Effector CD8-positive, alpha-beta T cell (primary cell): ENCODE data around the gene MVK.
A peak's percentile ranks its signal among the peaks of the same experiment; 100 is the strongest.
"Not testable (repeated sequence)": the region's sequence is repeated elsewhere in the genome, so short reads cannot be mapped to it uniquely, and the experiment has no call there.

Source experiments
- DNase-seq: peaks from one replicate; lab custom pipeline; 2025; lab: John Stamatoyannopoulos, UW

MVK gene

DNA sequence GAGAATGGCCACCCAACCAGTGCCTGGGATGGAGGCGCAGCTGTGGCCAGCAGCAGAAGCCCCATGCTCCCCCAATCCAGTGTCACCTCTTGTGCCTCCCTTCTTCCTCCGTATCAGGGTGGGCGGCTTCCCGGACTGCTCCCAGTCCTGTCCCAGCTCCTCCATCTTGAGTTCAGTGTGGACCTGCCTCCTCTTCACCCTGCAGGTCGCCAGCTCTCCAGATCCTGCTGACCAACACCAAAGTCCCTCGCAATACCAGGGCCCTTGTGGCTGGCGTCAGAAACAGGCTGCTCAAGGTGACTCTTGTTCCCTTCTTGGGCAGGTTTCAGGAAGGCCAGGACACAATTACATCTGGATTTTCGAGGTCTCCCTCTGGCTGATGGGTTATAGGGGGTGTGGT, 17.0 kb downstream of the MVK start:
- no peak for DNase-seq

DNA sequence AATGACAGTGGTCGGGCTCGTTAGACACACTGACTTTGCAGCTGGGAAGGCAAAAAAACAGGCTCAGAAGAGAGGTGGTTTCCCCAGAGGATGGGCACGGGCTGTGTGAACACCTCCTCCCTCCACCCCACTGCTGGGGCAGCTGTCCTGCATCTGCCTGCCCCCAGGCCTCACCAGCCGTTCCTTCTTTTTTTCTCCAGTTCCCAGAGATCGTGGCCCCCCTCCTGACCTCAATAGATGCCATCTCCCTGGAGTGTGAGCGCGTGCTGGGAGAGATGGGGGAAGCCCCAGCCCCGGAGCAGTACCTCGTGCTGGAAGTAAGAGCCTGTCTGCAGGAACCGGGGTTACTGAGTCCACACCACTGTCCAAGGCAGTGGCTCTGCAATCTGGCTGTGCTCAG, 17.4 kb downstream of the MVK start:
- no peak for DNase-seq

DNA sequence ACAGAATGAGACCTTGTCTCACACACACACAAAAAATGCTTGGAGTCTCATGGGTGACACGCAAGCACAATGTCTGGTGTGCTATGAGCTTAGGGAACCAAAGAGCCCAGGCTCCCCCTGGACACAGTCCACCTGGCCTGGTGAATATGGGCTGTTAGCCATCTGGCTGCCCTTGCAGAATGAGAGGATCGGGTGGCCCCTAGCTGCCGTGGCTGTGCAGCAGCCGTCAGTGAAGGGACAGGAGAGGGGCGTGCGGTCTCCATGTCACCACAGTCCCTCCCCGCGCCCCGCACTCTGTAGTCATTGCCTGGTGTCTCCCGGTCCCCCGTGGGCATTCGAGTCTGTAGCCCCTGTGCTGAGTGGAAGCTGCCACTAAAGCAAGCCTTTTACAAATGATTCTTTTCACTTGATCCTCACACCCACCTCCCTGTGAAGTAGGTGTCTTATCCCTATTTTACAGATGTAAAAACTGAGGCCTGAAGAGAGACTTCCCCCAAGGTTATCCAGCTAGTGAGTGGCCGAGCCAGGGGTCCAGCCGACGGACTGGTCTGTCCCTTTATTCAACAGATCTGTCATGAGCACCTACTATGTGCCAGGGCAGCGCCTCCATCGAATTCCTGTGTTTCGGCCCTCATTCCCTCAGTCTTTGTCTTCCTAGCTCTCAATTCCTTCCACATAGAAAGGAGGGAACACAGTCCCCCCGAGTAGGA, 18.8 kb downstream of the MVK start:
- DNase-seq = no peak

DNA sequence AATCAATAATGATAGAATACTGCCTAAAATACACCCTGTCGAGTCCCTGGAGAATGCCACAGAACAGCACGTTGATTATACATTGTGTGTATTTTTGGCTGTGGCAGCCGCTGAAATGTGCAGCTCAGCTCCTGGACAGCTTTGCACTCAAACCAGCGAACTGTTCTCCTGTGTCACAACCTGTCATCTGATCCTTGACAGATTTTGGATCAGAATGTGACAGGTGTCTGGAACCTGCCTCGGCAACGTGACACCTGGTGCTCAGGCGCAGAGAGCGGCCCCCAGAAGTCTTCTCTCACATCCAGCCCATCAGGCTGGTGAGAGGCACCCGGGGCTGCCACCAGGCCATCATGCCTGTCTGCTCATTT, 19.3 kb downstream of the MVK start:
- no peak for DNase-seq

DNA sequence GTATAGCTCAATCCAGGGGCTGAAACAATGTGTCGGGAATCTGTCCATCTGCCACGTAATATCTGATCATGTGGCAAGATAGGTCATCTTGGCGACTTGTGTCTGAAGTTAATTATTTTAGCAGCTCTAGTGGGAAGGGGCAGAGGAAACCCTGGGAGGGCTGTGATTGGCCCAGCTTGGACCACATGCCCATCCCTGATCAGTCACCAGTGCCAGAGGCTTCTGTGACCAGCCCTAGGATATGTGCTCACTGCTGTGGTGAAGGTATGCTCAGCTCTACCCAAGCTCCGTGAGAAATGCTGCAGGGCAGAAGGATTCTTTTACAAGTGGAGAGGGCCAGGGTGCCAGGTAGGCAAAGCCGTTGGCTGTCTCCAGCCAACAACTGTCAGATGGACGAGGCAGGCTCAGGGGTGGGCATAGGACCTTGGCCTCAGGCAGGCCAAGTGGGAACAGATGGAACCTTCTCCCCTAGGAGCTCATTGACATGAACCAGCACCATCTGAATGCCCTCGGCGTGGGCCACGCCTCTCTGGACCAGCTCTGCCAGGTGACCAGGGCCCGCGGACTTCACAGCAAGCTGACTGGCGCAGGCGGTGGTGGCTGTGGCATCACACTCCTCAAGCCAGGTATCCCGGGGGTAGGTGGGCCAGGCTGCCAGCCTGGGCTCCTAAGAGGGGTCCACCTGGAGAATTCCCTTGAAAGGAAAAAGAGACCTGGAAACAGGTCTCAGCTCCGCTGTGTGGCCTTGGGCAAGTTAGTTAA, 21.1 kb downstream of the MVK start:
- DNase-seq = no peak

DNA sequence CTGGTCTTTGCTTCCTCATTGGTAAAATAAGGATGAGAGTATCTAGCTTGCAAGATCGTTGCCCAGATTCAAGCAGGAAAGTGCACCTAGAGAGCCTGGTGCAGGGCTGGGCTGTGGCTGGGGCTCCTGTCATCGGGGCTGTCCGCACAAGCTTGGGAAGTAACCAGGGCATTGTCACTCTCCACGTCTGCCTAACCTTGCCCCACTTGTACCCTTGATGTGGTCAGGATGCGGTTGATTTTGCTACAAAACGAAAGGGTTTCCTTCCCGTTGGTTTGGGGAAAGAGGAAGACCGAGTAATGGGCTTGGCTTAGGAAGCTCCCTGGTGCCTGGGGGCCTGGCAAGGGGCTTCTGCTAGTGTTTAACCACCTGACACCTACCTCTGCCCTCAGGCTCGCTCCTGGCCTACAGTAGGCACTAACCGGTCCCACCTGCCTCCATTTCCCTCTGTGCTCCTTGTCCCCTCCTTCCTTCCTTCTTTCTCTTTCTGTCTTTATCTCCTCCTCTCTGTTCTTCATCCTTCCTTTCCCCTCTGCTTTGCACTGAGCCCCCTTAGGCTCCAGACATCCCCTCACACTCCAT, 21.8 kb downstream of the MVK start:
- no peak for DNase-seq

DNA sequence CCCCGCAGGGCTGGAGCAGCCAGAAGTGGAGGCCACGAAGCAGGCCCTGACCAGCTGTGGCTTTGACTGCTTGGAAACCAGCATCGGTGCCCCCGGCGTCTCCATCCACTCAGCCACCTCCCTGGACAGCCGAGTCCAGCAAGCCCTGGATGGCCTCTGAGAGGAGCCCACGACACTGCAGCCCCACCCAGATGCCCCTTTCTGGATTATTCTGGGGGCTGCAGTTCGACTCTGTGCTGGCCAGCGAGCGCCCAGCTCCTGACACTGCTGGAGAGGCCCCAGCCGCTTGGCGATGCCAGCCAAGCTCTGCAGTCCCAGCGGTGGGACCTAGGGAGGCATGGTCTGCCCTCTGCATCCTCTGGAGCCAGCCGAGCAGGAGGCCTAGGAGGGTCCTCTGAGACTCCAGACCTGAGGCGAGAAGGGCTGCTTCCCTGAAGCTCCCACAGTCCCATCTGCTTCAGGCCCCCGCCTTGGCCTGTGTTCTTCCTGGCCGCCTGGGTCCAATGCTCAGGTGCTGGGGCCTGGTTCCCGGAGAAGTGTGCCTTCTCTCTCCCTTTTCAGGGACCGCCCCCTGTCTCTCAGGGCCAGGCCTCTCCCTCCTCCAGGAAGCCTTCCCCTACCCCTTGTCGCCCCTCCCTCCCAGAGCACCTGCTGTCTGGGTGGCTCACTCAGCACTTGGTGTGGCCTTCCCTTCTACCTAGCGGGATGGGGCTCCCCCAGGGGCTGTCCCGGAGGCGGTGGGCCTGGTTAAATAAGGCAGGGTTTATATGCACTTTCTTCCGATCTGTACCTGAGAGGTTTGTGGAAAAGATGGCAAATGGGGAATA, 23.0 kb downstream of the MVK start:
- no peak for DNase-seq

DNA sequence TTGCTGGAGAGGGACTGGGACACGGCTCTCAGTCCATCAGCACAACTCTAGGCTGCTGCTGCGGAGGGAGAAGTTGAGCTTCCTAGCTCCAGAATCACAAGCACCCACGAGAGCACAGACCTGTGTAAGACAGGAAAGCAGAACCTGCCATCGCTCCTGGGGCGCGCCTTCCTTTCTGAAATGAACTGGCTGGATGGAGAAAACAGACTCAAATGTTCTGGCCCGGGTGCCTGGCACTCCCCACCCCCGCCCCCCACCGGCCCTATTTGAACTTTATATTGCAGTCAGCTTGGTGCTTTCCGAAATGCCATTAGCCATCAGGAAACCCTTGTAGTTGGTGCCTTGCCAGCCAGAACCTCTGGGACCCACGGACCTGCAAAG, 23.8 kb downstream of the MVK start:
- no peak for DNase-seq

DNA sequence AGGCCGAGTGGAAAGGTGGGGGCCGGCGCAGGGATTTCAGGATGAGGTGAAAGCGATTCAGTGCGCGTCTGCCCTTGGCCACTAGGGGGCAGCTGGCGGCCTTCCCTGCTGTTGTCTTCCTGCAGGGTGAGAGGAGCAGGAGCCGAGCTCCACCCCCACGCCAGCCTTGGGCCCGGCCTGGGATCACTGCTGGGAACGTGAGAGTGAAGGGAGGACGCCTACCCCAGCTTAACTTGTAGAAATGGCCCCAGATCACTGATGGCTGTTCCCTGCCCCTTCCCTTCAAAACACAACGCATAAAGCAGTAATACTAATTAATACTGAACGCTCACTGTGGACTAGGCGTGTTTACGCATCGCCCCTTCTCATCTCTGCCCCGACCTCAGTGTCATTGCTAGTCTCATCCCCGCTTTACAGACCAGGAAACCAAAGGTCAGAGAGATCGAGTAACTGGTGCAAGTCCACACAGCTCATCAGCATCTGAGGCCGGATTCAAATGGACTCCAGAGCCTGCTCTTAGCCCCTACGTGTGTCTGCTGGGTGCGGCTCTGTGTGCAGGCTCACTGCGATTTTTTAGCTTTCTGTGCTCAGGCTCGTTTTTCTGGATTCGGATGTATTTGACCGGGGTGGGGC, 24.3 kb downstream of the MVK start:
- DNase-seq = peak; percentile 48

DNA sequence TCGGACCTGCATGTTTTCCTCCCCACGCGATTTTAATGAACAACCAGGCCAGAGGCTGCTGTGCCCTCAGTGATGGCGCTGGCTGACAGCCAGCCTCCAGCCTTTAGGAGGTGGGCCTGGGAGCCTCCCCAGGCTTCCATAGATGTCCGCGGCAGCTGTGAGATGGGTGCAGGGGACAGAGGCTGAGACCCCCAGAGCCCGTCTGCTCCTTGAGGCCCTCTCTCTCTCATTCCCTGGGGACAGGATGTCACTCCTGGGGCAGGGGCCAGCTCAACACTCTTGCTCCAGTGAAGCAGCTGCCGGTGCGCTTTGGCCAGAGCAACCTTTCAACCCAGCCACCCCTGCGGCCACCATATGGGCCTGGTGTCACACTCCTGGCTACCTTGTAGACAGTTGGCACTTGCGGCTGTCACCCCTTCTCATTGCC, 24.8 kb downstream of the MVK start:
- no peak for DNase-seq

DNA sequence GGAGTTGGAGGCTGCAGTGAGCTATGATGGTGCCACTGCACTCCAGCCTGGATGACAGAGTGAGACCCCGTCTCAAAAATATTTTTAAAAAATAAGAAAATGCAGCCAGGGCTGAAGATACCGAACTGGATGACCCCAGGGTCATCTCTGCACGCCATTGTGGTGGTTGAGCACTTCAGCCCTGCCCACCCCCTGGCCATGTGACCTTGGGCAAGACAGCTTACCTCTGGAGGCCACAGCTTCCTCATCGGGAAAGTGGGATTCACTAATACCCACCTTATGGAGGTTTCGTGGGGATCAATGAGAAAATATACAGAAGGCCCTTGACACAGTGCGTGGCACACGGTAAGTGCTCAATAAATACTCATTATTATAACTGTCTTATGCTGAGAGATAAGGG, 25.5 kb downstream of the MVK start:
- no peak for DNase-seq

DNA sequence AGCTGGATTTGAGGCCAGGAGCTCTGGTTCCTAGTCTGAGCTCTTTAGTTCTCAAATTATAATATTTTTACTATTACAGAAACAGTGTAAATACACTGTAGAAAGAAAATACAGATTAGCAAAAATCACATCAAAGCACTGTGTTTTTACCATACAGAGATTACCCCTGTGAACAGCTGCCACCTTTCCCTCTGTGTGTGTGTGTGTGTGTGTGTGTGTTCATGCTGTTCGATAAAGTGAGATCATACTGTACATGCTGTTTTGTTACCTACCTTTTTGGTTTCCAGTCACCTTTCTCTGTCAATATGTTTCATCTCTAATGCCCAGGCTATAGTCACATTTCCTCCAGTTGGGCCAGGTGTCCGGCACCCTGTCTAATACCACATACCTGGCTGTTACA, 26.9 kb downstream of the MVK start:
- DNase-seq = no peak

DNA sequence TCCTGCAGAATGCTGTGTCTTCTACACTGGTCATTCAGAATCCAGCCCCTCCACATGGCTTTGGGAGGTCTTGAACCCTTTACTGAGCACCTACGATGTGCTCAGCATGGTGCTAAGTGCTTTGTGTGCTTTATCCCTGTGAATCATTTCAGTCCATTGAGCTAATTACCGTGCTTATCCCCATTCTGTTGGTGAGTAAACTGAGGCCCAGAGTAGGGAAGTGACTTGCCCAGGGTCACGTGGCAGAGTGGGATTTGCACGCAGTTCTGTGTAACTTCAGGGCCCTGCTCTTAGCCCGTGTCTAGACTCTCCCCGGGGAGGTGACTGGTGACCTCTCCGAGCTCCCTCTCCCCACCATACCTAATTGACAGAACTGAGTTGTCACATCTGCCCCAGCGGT, 27.4 kb downstream of the MVK start:
- no peak for DNase-seq

DNA sequence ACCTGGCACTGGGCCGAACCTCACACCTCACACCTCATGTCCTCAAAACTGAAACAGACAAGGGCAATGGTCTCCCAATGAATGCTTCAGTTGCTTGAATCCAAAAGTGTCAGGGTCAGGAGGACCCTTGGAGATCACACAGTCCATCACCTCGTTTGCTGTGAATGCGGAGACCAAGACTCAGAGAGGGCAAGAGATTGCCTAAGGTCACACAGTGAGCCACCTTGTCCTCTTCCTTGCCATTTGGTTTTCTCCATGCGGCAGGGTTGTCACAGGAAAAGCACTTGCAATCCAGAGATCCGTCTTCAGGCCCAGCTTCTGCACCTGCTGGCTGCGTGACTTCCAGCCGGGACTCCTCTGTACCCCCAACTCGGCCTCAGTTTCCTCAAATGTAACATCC, 28.0 kb downstream of the MVK start:
- DNase-seq = no peak

DNA sequence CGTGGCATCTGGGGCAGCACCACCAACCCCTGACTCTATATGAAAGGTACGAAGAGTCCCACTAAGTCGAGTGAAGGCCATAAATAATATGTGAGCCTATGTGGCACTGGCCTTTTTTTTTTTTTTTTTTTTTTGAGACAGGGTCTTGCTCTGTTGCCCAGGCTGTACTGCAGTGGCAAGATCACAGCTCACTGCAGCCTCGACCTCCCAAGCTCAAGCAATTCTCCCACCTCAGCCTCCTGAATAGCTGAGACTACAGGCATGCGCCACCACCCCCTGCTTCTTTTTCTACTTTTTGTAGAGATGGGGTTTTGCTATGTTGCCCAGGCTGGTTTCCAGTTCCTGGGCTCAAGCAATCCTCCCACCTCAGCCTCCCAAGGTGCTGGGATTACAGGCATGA, 28.5 kb downstream of the MVK start:
- not testable (repeated sequence) for DNase-seq

DNA sequence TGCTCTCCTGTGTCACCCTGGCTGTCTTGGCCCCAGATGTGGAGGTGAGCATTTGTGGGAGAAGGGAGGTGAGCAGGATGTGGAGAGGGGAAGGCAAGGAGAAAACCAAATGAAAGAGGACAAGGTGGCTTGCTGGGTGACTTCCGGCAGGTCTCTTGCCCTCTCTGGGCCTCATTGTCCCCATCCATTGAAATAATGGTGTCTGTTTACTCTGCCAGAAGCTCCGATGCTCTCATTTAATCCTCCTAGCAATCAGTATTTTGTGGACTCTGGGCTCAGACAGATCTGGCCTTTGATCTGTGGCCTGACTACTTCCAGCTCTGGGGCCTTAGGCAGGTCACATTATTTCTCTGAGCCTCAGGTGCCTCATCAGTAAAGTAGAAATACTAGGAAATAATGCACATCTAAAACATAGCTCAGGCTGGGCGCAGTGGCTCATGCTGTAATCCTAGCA, 30.6 kb downstream of the MVK start:
- DNase-seq = no peak

DNA sequence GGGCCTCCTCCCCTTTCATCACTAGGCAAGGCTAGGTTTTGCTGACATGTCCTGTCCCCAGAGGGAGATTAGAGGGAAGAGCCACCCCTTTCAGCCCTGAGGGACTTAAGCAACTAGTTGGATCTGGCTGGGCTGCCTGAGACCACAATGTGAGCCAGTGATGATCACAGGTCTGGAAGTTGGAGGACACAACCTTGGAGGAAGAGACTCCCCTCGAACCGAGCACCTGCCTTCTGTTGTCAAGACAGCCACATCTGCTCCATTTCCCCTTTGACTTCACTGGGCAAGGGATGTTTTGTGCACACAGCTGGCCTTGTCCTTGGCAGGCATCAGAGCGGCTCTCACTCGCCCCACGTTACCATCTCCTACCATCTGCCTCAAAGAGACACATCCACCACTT, 31.4 kb downstream of the MVK start:
- DNase-seq = no peak

DNA sequence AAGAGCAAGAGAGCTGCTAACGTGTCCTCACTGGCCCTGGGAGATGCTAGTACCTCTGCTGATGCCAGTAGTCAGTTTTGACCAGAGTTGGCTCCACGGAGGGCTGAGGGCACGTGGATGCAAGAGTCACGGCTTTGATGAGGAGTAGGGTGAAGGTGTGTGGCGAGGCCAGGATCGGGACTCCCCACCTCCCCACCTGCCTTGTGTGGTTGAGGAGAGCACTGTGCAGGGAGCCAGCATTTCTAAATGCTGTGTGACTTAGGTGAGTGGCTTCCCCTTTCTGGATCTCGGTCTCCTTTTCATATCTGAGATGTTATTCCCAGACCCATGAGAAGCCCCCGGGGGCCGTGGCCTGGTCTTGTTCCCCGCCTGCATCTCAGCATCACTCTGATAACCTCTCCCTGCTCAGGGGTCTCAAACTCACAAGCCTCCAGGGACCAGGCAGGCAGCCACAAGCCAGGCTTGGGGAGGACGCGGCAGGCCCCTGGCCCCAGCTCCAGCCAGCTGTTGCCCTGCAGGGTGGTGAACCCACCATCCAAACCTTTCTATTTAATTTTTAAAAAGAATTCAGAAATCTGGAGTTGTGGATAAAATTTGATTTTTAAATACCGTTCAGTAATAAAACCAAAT, 32.1 kb downstream of the MVK start:
- no peak for DNase-seq

DNA sequence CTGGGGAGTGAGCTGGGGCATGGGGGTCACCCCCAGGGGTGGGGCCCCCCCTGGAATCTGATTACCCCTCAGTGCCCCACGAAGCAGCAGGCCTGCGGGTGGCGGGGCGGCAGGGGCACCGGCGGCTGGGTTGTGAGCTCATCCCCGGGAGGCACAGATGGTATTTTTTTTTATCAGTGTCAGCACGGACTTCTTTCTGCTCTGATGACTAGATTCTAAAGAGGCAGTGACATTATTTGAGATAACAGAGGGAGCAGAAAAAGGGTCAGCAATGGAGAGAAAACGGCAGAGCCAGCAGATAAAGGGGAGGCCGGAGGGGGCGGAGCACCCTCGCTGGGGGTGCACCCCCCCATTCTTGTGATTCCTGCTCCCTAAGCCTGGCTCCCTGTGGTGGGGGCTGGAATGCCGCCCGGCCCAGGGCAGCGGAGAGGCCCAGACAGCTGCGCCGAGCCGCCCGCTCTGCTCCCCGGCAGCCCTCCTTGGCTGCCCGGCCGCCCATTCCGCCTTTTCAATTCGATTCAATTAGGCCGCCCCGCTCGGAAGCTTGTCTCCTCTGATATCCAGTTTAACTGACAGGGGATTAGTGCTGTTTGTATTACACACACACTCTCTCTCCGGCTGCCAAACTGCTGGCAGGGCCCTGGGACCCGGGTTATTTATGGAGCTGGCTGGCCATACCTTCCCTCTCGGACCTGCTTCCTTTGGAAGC, 32.9 kb downstream of the MVK start:
- DNase-seq = no peak

DNA sequence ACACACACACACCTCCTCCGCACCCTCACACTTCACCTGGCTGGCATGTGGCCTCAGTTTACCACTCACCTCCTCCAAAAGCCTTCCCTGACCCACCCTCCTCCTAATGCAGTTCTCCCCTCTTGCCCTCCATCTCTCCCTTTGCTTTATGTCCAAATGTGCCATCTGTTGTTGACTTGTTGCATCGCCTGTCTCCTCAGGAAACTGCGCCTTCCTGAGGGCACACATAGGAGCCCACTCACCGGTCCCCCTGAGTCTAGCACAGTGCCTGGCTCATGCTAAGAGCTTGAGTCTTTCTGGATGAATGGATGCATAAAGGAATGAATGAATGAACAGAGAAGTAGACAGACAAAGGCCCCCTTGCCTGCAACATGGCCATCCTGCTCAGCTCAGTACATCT, 34.0 kb downstream of the MVK start:
- no peak for DNase-seq

DNA sequence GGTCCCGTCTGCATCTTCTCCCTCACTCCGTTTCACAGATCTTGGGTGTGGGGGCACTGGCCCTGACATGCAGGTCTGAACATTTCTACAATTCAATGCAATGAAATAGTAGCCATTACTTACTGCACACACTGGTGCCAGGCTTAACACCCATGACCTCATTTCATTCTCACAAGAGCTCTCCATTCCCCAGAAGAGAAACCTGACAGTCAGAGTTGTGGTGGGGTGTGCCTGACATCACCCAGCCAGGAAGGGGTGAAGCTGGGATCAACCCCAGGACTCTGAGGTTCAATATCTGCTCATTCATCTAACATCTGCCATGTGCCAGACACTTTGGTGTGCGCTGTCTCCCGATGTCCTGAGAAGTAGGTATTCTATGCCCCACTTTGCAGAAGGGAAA, 34.7 kb downstream of the MVK start:
- DNase-seq = no peak
